Neural cell (in vitro differentiated cells): ENCODE data around the gene PGBD1. TPM values are rescaled to one million over a fixed set of nuclear protein-coding genes. Genes with fewer than 3 reads are reported as not detected.

ENCODE experiments used
- H2AFZ ChIP-seq: fragments of 200-600, 300-800 bp; sonication (generic), shearing (Covaris generic); 2 replicates; pipeline ENCODE4 v1.6.0; 2014; ENCODE audit warnings: low read depth, mild to moderate bottlenecking, antibody characterized with exemption, low read length, moderate library complexity
- H3F3A ChIP-seq: fragments of 200-600 bp; shearing (Covaris generic); 2 replicates; pipeline ENCODE4 v1.6.1; 2016; ENCODE audit warnings: mild to moderate bottlenecking, moderate library complexity, mixed read lengths, antibody characterized with exemption, low read length; ENCODE audit not compliant: insufficient read depth, poor library complexity, severe bottlenecking
- H3K27ac ChIP-seq: fragments of 200-600, 300-800 bp; sonication (generic), shearing (Covaris generic); 2 replicates; pipeline ENCODE4 v1.5.1; 2014; ENCODE audit warnings: mild to moderate bottlenecking, low read length, moderate library complexity
- H3K27me3 ChIP-seq: fragments of 300-800, 200-600 bp; sonication (generic), shearing (Covaris generic); 2 replicates; pipeline ENCODE4 v1.6.0; 2014; ENCODE audit warnings: mild to moderate bottlenecking, low read depth, low read length, moderate library complexity; ENCODE audit not compliant: insufficient read depth
- H3K36me3 ChIP-seq: fragments of 300-800, 200-600 bp; sonication (generic), shearing (Covaris generic); 2 replicates; pipeline ENCODE4 v1.5.1; 2014; ENCODE audit warnings: mild to moderate bottlenecking, antibody characterized with exemption, low read length, moderate library complexity; ENCODE audit not compliant: insufficient read depth
- H3K4me2 ChIP-seq: fragments of 300-800, 200-600 bp; sonication (generic), shearing (Covaris generic); 2 replicates; pipeline ENCODE4 v1.6.0; 2014; ENCODE audit warnings: mild to moderate bottlenecking, low read length
- H3K4me3 ChIP-seq: fragments of 300-800, 200-600 bp; sonication (generic), shearing (Covaris generic); 2 replicates; pipeline ENCODE4 v1.5.1; 2014; ENCODE audit warnings: mild to moderate bottlenecking, low read length, moderate library complexity
- H3K79me2 ChIP-seq: fragments of 200-600 bp; shearing (Covaris generic); replicated peaks from 2 replicates; pipeline ENCODE4 v1.6.0; 2014; ENCODE audit warnings: mild to moderate bottlenecking, low read length, moderate library complexity; ENCODE audit not compliant: insufficient read depth
- H3K9ac ChIP-seq: fragments of 300-800, 200-600 bp; sonication (generic), shearing (Covaris generic); 2 replicates; pipeline ENCODE4 v1.6.1; 2016; ENCODE audit warnings: mild to moderate bottlenecking, low read length, mixed read lengths
- H3K9me2 ChIP-seq: fragments of 200-600 bp; shearing (Covaris generic); 2 replicates; pipeline ENCODE4 v1.6.1; 2016; ENCODE audit warnings: mild to moderate bottlenecking, low read length, mixed read lengths; ENCODE audit not compliant: insufficient read depth
- H3K9me3 ChIP-seq: fragments of 200-600, 300-800 bp; sonication (generic), shearing (Covaris generic); 2 replicates; pipeline ENCODE4 v1.6.1; 2016; ENCODE audit warnings: mild to moderate bottlenecking, mixed run types, low read length, moderate library complexity, mixed read lengths
- H4K20me1 ChIP-seq: fragments of 200-600 bp; shearing (Covaris generic); 2 replicates; pipeline ENCODE4 v1.6.1; 2016; ENCODE audit warnings: mild to moderate bottlenecking, mixed run types; ENCODE audit not compliant: insufficient read depth
- CTCF ChIP-seq: fragments of 450-650 bp; IDR thresholded peaks from 2 replicates; pipeline ENCODE4 v1.5.1; 2014; ENCODE audit warnings: antibody characterized with exemption, mild to moderate bottlenecking, moderate library complexity; ENCODE audit not compliant: poor library complexity, severe bottlenecking
- EP300 ChIP-seq: fragments of 450-650 bp; conservative IDR thresholded peaks from 2 replicates; pipeline ENCODE4 v1.6.1; 2014; ENCODE audit warnings: antibody characterized with exemption, mild to moderate bottlenecking, moderate library complexity; ENCODE audit not compliant: poor library complexity, severe bottlenecking
- EZH2 ChIP-seq: fragments of 200-600, 300-800 bp; shearing (Covaris generic), sonication (generic); IDR thresholded peaks from 2 replicates; pipeline ENCODE4 v1.6.1; 2014; ENCODE audit warnings: antibody characterized with exemption, low read length, borderline replicate concordance, mild to moderate bottlenecking; ENCODE audit not compliant: insufficient read depth, poor library complexity, severe bottlenecking
- MXI1 ChIP-seq: fragments of 450-650 bp; conservative IDR thresholded peaks from 2 replicates; pipeline ENCODE4 v1.6.1; 2014; ENCODE audit warnings: antibody characterized with exemption, mild to moderate bottlenecking; ENCODE audit not compliant: poor library complexity, severe bottlenecking
- POLR2AphosphoS5 ChIP-seq: IDR thresholded peaks from 2 replicates; pipeline ENCODE4 v1.6.1; 2012
- RAD21 ChIP-seq: fragments of 450-650 bp; conservative IDR thresholded peaks from 2 replicates; pipeline ENCODE4 v1.6.1; 2014; ENCODE audit warnings: antibody characterized with exemption, mild to moderate bottlenecking, moderate library complexity
- REST ChIP-seq: IDR thresholded peaks from 2 replicates; pipeline ENCODE4 v1.6.1; 2012; ENCODE audit warnings: borderline replicate concordance
- SMC3 ChIP-seq: fragments of 450-650 bp; conservative IDR thresholded peaks from 2 replicates; pipeline ENCODE4 v1.6.1; 2014; ENCODE audit warnings: antibody characterized with exemption, mild to moderate bottlenecking, moderate library complexity; ENCODE audit not compliant: poor library complexity
- TAF1 ChIP-seq: IDR thresholded peaks from 2 replicates; pipeline ENCODE4 v1.6.1; 2012; ENCODE audit warnings: low read depth
- polyA plus RNA-seq: library from polyadenylated mRNA; depleted of rRNA; stranded (reverse); fragments of >200 nt; gene quantifications from 2 replicates; pipeline ENCODE4 v1.2.3, GENCODE V29; 2014

Gene PGBD1
- polyA plus RNA-seq, 1 donor from 2014 or later: 32.3 TPM

DNA sequence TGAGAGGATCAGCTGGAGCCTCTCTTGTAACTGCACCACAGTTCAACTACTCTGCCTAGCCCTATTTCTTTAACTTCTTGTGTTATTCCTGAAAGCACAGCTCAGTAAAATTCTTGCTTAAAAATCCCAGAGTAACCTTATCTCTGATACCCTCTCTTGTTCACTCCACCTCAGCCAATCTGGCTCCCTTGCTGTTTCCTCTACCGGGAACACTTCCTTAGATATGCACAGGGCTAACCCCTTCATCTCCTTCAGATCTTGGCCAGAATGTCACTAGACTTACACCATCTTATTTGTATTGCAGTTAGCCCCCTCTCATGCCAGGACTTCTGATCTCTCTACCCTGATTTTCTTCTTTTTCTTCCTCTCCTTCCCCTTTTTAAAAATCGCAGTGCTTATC lies 65.7 kb downstream of the PGBD1 start:
- H4K20me1 ChIP-seq: no peaks in the 10 kb centered on the region
- H2AFZ ChIP-seq: no peak overlapping the region
- no peaks in the 10 kb centered on the region for H3K36me3 ChIP-seq
- TF ChIP-seq REST (no peak), SMC3 (no peak), POLR2AphosphoS5 (no peak), RAD21 (no peak), TAF1 (no peak), MXI1 (no peak), CTCF (no peak), EP300 (no peak), EZH2 (no peak)
- H3K9me3 ChIP-seq: no peaks in the 10 kb centered on the region
- no peak overlapping the region for H3K4me2 ChIP-seq
- peaks cover 3% of the 10 kb centered on the region for H3F3A ChIP-seq
- H3K4me3 ChIP-seq: no peak overlapping the region
- no peaks in the 10 kb centered on the region for H3K9me2 ChIP-seq
- H3K27ac ChIP-seq: no peak overlapping the region
- no peaks in the 10 kb centered on the region for H3K27me3 ChIP-seq
- H3K9ac ChIP-seq: no peak overlapping the region
- peaks cover 24% of the 10 kb centered on the region for H3K79me2 ChIP-seq

- peak overlapping the region; percentile 74 for H3K4me3 ChIP-seq
- H3K27ac ChIP-seq: peak overlapping the region; percentile 93
- peak overlapping the region; percentile 60 for H3K4me2 ChIP-seq
- TF ChIP-seq POLR2AphosphoS5: no peak
- TF ChIP-seq REST: no peak
- peak overlapping the region; percentile 87 for H2AFZ ChIP-seq
- H3F3A ChIP-seq: peaks cover 3% of the 10 kb centered on the region
- peaks cover 30% of the 10 kb centered on the region for H3K79me2 ChIP-seq
- H3K9ac ChIP-seq: peak overlapping the region; percentile 86
- no peaks in the 10 kb centered on the region for H3K27me3 ChIP-seq
- no peaks in the 10 kb centered on the region for H3K9me2 ChIP-seq
- H4K20me1 ChIP-seq: no peaks in the 10 kb centered on the region
- no peaks in the 10 kb centered on the region for H3K36me3 ChIP-seq
- no peaks in the 10 kb centered on the region for H3K9me3 ChIP-seq
Observed at GRCh38 chr6:28349344-28349891, 68.0 kb downstream of the PGBD1 start.
